ENCODE data around the gene RGS11.
"Not testable (repeated sequence)": the region's sequence is repeated elsewhere in the genome, so short reads cannot be mapped to it uniquely, and the experiment has no call there.

RGS11 gene

DNA sequence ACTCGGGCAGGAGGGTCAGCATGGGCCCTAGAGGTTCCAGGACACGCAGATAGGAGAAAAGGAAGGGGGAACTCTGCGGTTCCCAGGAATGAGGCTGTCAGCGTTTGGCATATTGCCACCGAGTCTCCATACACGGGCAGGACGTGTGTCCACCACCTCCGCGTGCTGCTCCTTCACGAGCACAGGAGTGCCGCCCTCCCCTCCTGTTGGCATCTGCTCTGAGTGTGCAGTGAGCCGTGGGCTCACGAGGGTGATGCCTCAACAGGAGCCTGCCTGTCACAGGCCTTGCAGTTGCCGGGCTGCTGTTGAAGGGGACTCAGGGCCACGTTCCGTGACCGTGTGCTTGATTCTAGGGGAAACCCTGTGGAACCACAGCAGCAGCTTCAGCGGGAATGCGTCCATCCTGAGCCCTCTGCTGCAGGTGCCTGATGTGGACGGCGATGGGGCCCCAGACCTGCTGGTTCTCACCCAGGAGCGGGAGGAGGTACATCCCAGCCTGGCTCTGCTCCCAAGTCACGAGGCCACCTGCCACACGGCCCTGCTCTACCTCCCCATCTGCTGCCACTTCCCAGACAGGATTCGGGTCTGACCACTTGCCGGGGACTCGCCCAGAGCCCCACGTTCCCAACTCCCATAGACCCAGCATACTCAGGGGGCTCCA, 14.6 kb downstream of the RGS11 start:
- DNase-seq = no peak

DNA sequence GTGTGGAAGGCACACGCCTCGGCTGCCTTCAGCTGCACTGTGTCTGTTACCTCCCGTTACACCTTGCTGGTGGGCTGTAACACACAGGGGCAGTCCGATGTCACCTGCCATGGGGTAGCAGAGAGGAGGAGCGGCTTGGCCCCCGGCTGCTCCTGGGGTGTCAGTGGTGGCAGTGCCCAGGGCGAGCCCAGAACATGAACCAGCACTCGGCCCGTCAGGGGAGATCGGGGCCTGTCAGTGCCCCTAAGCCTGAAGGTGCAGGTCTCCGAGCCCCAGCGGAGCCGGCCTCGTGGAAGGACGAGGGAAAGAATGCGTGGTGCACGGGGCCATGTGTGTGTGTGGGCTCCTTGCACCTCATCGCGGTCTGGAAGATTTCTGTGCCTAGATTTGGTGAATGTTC, 15.4 kb downstream of the RGS11 start:
- no peak for DNase-seq

DNA sequence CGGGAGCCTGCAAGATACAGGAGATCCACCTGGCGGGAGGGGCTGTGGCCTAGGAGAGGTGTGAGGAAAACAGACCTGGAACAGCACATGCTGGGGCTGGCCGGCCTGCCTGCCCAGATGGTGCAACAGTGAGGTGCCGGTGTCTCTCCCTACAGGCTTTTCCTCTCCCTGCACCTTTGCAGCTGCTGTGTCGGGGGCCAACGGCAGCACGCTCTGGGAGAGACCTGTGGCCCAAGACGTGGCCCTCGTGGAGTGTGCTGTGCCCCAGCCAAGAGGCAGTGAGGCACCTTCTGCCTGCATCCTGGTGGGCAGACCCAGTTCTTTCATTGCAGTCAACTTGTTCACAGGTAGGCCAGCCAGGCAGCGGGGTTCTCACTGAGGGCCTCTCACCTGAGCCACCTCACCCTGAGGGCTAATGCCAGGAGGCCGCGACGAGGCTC, 15.9 kb downstream of the RGS11 start:
- DNase-seq = no peak

DNA sequence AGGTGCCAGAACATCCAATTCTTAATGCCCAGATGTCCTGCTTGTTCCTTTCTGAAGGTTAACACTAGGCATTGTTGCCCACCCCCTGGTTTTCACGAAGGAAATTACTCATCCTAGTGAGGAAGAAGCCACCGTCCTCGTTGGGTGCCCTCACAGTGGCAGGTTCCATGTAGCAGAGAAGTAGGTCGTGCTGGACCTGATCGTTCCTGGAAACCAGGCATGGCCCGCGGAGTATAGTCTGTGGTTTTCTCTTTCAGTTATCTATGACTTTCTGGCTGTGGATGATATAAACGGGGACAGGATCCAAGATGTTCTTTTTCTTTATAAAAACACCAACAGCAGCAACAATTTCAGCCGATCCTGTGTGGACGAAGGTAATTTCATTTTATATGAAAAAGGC, 16.5 kb downstream of the RGS11 start:
- no peak for DNase-seq

DNA sequence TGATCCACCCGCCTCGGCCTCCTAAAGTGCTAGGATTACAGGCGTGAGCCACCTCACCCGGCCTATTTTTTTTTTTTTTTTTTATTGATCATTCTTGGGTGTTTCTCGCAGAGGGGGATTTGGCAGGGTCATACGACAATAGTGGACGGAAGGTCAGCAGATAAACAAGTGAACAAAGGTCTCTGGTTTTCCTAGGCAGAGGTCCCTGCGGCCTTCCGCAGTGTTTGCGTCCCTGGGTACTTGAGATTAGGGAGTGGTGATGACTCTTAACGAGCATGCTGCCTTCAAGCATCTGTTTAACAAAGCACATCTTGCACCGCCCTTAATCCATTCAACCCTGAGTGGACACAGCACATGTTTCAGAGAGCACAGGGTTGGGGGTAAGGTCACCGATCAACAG, 17.7 kb downstream of the RGS11 start:
- not testable (repeated sequence) for DNase-seq

DNA sequence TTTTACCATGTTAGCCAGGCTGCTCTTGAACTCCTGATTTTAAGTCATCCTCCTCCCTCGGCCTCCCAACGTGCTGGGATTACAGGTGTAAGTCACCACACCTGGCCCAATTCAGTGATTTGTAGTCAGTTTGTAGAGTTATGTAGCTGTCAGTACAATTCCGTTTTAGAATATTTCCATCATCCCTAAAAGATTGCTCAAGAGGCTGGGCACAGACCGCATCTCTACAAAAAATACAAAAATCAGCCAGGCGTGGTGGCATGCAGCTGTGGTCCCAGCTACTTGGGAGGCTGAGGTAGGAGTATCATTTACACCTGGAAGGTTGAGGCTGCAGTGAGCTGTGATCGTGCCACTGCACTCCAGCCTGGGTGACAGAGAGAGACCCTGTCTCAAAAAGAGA, 20.6 kb downstream of the RGS11 start:
- DNase-seq = no peak

DNA sequence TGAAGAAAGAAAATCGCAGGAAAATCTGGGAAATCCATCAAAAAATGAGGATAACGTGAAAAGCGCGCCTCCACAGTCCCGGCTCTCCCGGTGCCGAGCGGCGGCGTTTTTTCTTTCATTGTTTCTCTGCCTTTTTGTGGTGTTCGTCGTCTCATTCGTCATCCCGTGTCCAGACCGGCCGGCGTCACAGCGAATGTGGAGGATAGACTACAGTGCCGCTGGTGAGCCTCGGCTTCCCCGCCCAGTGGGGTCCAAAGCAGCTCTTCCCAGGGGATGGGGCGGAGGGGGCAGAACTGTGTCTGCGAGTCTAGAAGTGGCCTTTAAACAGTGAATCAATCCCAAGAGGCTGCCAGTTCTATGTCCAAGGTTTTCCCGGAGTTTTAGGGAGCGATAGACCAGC, 21.3 kb downstream of the RGS11 start:
- DNase-seq = no peak

DNA sequence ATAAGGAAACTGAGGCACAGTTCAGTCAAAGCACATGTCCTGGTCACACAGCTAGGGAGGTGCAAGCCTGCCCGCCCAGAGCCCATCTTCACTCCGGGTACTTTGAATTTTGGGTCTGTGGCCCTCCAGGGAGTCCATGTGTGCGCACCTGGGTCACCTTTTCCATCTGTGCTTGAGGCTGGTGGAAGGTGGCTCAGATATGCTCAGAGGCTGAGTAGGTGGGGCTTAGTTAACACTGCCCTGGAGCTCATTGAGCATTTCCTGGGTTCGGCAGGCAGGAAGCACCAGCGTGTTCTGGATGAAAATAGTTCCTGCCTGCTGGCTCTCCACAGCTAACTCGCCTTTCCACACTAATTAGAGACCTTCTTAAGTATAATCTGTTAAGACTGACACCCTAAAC, 21.9 kb downstream of the RGS11 start:
- no peak for DNase-seq

DNA sequence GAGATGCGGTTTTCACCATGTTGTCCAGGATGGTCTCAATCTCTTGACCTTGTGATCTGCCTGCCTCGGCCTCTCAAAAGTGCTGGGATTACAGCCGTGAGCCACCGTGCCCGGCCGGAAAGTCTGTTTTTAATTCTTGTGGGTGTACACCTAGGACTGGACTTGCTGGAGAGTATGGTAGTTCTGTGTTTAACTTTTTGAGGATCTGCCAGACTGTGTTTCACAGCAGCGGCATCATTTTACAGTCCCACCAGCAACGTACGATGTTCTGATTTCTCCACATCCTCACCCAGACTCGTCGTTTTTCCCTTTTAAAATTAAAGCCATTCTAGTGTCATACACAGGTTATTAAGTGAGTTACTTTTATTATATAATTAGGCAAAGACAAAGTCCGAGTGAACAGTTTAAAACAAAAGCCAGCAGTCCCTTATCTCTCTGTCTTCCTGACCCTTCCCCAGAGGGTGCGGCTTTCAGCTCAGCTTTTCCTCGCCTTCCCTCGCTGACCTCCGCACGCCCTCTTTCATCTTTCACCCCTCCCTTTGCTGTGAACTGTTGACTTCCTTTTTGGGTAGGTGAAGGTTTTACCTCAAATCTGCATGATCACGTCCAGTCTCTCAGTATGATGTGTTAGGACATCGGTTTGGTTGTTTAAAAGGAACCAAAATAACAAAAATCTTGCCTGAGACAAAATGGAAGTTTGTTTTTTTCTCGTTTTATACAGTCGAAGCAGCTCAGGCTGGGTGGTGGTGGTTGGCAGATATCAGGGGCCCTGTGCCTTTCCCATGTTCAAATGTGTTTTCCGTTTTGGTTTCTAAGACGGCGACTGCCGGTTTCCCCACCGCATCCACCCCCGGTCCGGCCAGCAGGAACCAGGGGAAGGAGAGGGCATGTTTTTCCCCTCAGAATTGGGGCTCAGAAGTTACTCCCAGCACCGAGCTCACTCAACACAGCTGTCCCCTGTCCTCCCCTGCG, 23.1 kb downstream of the RGS11 start:
- DNase-seq = no peak

DNA sequence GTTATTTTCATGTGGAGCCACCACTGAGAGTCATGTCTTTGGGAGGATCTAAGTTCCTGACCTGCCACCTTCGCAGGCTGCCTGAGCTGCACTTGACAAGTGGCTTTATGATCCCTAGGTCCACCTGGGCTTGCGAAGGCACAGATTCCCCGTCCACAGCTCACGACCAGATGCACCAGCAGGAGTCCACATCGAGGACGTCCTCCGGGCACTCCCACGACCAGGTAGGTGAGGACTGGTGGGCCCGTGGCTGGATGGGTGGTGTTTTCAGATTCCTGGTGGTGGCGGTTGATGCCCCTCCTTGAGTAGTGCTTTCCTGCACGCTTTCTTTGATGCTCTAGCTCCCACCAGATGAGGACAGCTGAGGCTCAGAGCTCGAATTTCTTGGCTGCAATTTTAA, 26.3 kb downstream of the RGS11 start:
- no peak for DNase-seq

DNA sequence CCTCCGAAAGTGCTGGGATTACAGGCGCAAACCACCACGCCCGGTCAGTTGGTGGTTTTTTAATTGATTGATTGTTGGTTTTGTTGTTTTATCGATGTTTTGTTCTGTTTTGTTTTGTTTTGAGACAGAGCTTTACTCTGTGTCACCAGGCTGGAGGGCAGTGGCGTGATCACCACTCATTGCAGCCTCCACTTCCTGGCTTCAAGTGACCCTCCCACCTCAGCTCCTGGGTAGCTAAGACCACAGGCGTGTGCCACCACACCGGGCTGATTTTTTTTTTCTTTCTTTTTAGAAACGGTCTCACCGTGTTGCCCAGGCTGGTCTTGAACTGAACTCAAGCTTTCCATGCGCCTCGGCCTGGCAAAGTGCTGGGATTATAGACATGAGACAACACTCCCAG, 28.7 kb downstream of the RGS11 start:
- DNase-seq = no peak

DNA sequence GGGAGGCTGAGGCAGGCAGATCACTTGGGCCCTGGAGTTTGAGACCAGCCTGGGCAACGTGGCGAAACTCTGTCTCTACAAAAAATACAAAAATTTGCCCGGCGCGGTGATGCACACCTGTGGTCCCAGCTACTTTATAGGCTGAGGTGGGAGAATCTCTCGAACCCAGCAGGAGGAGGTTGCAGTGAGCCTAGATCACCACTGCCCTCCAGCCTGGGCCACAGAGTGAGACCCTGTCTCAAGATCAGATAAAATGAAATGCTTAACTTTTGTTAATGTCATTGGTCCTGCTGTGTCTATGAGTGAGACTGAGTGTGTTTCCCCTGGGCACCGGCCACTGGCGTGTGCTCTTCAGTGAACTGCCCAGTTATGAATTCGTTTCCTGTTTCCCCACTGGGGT, 30.6 kb downstream of the RGS11 start:
- no peak for DNase-seq

DNA sequence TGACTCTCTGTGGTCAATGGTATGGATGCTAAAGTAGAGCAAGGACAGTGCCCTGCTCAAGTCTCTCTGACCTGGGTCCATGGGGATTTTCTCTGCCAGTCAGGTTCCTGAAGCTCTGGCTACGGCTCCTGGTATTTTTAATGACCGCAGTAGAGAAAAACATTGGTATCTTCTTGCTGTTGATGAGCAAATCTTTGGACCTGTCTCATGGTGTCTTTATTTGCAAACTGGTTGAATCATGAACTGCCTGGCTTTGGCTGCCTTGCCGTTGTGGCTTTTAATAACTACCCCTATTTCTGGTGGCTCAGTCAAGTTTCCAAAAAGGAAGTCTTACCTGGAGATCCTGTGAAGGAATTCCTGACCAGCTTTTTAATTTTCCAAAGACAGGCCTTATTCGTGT, 32.4 kb downstream of the RGS11 start:
- no peak for DNase-seq

DNA sequence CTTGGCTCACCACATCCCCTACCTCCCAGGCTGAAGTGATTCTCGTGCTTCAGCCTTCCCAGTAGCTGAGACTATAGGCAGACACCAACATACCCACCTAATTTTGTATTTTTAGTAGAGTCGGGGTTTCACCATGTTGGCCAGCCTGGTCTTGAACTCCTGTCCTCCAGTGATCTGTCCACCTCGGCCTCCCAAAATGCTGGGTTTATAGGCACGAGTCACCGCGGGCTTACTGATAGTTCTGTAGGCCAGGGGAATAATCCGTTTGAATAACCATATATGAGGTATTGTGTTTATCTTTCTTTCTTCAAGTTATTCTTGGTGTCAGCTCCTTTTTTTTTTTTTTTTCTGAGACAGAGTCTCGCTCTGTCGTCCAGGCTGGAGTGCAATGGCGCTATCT, 33.5 kb downstream of the RGS11 start:
- DNase-seq = no peak

DNA sequence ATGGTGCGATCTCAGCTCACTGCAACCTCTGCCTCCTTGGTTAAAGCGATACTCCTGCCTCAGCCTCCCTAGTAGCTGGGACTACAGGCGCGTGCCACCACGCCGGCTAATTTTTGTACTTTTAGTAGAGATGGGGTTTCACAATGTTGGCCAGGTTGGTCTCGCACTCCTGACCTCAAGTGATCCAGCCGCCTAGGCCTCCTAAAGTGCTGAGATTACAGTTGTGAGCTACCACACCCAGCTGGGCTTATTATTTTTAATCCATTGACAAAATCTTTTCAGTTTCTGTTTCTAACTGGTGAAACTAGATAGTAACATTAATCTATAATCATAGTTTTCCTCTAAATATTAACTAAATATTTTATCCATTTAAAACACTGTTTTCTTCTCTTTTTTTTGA, 35.2 kb downstream of the RGS11 start:
- DNase-seq = no peak

DNA sequence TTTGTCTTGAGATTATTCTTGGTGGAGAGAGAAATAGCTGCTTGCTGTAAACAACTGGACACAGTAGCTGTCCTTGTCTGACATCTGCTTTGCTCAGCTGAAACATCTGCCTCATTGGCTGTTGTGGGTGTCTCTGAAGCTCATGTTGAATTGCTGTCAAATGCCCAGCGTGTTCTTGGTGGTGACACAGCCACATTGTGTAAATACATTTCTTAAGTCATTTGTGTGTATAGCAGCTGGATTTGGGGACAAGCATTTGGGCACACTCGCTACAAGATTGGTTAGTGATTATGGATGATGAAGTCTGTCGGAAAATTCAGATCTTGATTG, 35.8 kb downstream of the RGS11 start:
- no peak for DNase-seq

DNA sequence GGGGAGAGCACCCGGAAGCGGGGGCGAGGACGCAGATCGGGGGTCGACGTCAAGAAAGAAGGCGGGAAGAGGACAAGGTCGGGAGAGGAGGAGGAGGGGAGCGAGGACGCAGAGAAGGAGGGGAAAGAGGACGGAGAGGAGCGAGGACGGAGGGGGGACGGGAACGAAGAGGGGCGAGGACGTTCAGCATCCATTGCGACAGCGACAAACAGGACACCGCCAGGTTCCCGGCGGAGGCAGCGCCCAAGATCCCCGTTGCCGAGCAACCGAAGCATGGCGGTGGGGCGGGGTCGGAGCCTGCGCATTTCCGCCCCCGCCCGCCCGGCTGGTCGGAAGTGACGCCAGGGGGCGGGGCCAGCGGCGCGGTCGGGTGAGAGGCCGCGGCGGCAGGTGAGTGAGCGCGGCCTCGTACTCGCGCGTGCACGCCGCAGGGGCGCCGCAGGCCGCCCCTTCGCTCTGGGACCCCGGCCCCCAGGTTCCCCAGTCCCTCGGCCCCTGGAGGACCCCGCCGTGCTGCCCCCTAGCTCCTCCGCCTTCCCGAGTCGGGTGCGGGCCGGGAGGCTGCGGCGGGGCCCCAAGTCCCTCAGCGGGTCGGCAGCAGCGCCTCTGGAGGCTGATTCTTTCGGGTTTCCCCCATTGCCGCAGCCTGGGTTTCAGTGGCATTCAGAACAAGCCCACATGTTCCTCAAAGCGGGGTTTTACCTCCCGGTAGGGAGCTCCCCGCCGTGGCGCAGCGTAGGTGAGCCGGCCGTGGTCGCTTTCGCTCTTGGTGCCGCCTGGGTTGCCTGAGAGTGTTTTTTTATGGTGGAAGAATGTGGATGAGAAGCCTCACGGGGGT, 41.1 kb downstream of the RGS11 start, which contains the start of gene FAM234A:
FAM234A (plus strand) TSS at position 354 of the 838 bp plus-strand sequence. CDS start 19,593 bp downstream, outside the sequence.
- DNase-seq = peak; percentile 98

DNA sequence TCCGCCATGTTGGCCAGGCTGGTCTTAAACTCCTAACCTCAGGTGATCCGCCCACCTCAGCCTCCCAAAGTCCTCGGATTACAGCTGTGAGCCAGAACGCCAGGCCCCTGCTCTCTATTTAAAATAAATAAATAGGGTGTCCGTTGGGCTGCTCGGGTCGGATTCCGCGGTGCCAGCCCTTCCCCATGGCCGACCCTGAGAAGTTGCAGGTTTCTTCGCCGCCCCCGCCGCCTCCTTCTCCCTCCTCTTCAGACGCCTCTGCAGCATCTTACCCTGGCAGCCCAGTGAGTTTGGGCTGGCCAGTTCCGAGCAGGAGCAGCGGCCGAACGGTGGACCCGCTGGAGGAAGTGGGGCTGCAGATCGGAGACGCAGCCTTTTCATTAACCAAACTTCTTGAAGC, 44.8 kb downstream of the RGS11 start:
- no peak for DNase-seq

DNA sequence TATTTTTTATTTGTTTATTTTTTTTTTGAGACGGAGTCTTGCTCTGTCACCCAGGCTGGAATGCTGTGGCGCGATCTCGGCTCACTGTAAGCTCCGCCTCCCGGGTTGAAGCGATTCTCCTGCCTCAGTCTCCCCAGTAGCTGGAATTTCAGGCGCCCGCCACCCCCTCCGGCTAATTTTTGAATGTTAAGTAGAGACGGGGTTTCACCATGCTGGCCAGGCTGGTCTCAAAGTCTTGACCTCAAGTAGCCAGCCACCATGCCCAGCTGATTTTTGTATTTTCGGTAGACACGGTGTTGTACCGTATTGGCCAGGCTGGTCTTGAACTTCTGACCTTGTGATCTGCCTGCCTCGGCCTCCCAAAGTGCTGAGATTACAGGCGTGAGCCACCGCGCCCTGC, 45.4 kb downstream of the RGS11 start:
- not testable (repeated sequence) for DNase-seq

DNA sequence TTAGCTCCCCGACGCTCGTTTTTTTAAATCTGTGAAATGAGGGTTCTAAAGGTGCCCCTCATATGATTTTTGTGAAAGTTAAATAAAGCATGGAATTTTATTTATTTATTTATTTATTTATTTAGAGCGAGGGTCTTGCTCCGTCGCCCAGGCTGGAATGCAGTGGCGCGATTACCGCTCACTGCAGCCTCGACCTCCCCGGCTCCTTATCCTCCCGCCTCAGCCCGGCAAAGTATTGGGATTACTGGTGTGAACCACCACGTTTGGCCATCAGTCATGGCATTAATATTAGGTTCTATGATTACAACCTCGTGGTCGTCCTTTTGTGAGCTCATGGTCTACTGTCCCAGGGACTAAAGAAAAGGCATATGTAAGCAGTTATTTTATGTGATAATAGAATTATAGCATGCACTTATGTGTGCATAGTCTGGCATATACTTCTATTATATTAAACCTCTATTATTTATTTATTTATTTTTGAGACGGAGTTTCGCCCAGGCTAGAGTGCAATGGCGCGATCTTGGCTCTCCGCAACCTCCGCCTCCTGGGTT, 45.9 kb downstream of the RGS11 start:
- no peak for DNase-seq

DNA sequence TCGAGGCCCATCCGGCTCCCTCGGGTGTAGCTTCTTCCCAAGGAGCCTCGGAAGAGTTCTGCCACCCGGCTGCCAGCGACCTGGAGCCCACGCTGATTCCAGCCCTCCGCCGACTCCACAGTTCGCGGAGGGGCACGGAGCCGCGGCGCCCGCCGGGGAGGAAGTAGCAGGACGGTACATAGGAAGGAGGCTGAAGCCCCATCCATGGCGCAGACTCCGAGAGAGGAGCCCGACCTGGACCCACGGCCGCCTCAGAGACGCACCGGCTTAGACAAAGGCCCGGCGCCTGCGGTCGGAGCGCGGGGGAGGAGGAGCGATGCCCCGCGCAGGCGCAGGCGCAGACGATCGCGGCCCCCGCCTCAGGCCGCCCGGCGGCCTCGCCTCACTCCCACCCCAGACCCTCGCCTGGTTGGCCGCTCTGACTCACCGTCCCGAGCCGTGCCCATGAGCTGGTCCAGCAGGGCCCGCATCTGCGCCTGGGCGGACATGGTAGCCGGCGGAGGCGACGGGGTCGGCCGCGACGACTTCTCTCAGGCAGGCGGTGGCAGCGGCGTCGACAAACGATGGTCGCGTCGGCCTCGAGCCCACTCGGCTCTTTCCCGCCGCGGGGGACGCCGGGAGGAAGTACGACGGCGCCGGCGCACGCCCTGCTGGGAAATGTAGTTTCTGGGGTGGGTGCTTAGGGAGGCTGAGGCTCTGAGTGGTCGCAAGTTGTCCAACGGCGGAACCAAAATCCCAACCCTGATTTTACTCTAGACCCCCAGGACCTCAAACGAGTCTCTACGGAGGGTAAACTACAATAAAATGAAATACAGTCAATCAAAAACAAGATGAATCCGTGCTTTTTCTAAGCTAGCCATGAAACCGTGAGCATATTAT, 46.7 kb downstream of the RGS11 start, which contains the start of gene LUC7L:
LUC7L (minus strand) TSS at position 598 of the 879 bp plus-strand sequence; CDS start at position 488, 110 bp downstream.
- peak; percentile 94 for DNase-seq
